Embryonic facial prominence (tissue), 1 donor: ENCODE data around the gene CLEC19A.

Experiments used
- DNase-seq: peaks from one replicate; pipeline ENCODE4 v3.0.0-alpha.2; 2016; ENCODE audit errors: extremely low spot score

Gene CLEC19A

DNA sequence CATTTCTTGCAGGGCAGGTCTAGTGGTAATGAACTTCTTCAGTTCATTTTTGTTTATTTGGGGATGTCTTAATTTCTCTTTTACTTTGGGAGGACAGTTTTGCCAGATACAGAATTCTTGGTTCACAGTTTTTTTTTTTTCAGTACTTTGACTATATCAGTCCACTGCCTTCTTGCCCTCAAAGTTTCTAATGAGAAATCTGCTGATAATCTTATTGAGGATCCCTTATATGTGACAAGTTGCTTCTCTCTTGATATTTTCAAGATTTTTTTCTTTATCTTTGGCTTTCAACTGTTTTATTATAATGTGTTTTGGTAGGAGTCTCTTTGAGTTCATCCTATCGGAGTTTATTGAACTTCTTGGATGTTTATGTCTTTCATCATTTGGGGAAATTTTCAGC is 42.8 kb downstream of the CLEC19A start:
- DNase-seq, result no peak

DNA sequence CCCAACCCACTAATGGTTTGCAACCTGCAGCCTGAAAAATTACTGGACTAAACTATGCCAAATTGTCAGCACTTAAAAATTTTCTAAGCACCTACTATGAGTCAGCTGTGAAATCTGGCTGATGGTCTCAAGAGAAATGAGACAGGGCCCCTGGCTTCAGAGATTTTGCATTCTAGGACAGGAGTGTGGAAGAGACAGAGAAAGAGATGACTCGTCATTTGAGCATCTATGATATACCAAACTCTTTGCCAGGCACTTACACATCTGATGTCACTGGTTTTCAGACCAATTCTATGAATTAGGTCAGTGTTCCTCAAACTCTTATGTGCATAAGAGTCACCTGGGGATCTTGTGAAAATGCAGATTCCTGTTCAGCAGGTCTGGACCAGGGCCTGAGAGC is 44.4 kb downstream of the CLEC19A start:
- no peak for DNase-seq

DNA sequence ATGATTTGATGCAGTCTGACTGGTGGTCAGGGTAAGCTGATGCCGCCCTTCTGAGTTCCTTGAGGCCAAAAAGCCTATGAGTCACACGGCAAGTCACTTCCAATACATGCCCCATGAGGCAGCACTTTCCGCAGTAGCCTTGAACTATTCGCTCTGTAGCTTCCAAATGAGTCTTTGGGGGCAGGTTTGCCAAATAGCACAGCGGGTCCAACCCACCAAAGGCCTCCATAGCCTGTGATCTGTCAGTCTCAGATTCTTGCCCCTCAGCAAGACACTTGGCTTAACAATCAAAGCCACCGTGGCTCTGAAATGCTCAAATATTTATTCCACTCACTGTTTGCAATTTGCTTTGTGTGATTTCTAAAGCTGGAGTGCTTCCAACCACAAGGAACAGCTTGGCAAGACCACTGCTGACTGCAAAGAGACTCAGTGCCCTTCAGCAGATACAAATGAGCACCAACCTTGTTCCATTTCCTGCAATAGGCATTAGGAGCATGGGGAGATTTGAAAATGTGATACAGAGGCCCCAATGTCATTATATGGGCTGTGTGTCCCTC is 45.4 kb downstream of the CLEC19A start:
- DNase-seq, result no peak

DNA sequence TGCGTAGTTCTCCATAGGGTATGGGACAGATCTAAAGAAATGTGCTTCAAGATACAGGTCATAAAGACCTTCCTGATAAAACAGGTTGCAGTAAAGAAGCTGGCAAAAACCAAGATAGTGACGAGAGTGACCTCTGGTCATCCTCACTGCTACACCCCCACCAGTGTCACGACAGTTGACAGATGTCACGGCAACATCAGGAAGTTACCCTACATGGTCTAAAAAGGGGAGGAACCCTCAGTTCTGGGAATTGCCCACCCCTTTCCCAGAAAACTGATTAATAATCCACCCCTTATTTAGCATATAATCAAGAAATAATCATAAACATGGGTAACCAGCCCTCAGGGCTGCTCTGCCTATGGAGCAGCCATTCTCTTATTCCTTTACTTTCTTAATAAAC is 46.3 kb downstream of the CLEC19A start:
- DNase-seq, result no peak

DNA sequence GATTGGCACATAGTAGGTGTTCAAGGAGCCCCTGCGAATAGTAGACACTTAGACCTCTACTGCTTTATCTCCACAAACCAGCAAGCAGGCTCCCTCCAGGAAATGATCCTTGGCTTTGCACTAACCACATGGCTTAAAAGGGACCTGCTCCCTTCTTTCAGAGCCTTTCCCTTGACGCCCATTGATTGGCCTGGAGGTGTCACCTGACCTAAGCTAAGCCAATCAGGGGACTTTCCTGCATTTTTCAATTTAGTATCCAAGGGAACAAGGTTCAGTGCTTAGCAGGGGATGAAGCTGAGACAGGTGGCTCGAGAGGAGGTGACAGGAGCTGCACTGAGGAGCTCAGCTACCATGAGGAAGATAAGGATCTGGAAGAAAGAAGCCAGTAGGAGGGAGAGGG is 52.8 kb downstream of the CLEC19A start:
- DNase-seq, result no peak

DNA sequence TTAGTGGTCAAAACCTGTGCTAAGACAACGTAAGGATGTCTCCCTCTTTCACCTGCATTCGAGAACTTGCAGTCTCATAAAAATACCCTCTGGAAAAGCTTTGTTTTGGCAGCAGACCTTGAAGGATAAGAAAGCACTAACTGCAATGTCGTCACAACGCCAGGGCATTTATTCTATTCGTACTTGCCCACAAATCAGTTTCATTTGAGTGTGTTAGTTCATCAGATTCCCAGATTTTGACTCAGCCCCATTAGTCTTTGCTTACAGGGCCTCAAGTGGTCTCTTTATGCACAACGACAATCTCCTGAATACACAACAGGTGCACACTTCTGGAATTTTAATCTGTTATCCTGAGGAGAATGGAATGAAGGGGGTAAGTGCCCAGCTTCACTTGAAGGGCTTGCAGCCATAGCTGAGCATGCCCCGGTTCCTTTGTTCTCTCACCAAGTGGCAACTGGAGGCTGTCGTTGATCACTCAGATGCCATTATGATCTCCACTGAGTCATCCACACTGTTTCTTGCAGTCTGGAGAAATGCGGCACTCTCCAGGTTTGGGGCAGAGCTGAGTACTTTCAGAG is 58.8 kb downstream of the CLEC19A start:
- DNase-seq, result no peak

DNA sequence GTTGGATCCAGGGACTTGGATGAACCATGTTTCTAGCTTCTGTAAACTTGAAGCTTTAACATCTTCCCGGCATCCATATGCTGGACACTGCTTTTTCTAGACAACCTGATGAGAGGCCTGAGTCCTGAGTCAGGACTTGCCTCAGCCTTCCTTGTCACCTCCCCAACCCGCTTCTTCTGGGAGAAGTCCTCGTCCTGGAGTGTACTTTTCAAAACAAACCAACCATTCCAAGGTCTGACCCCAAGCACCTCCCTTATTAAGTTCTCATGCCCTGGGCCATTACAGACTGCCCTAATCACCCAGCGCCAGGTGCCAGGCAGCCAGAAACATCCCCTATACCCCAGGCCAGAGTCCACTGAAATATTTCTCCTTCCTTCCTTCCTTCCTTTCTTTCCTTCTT is 59.4 kb downstream of the CLEC19A start:
- DNase-seq, result no peak

DNA sequence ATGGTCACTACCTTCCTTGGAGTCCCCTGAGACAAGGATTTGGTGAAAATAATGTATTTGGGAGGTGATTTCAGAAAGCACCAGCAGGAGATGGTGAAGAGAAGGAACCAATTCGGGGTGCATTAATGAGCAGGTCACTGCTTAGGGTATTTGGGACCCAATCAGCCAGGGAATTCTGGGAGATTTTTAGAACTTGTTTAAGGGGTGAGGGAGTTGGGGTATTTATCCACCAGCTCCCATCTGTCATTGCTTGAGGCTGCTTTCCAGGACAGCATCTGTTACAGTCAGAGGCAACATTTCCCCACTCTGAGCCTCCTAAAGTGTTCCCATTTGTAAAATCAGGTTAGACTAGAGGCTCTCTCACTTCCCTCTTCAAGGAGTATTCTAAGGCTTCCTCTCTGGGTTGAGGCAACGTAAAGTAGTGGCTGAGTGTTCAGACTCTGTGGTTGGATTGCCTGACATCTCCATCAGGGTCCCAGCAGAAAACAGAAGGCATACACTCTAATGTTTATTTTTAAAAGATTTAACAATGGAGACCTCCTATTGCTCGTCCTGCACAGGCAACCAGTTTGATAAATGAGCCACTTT is 60.9 kb downstream of the CLEC19A start:
- DNase-seq, result no peak

DNA sequence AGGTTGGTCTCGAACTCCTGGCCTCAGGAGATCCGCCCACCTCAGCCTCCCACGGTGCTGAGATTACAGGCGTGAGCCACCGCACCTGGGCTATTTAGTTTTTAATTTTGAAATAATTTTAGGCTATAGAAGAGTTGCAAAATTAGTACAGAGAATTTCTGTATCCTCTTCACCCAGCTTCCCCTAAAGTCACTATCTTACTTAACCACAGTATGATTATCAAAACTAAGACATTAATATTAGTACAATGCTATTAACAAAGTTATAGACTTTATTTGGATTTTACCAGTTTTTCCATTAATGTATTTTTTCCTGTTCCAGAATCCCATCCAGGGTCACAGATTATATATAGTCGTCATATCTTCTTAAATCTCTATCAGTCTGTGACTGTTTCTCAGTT is 62.6 kb downstream of the CLEC19A start:
- no peak for DNase-seq

DNA sequence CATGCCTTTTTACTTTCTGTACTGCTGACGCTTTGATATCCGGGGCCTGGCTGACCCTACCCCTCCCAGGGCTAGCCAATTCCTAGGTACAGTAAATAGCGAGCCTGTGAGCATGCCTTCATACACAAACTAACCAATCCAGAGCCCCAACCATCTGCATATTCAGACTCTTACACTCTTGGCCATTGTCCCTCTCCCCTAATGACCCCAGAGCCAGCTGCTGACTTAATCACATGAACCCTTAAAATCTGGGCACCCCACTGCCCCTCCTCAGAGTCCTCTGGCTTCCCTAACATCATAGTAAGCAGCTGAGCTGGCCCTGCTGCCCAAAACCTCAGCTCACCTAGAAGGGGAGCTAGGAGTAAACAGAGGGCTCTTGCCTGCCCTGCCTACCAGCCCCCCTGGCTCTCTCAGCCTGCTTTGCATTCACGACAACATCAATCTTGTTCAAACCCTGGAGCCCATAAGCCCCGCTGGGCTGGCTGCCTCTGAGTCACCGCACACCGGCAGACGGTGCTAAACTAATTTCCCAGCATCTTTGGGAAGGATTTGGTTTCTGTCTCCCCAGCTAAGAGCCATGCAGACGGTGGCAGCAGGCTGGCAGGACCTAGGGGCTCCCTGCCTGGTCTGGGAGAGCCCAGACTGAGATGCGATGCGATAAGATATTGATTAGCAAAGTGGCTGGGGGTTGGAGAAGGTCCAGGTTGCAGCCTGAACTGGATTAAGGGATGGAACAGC is 63.2 kb downstream of the CLEC19A start:
- DNase-seq, result no peak

DNA sequence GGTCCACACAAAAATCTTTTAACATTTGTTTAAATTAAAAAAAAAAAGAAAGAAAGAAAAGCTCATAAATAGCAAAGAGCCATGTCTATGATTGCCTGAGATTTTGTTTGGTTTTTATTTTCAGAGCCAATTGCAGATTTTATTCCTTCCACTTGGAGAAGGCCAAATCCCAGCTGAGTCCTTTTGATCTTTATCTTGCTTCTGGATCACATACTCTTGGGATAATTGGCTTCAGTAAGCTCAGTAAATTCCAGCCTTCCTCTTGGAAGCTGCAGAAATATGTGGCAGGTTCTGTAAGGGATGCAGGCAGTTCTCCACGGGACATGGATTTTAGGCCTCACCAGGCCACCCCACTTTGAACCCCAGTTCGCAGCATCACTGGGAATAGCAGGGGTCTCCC is 68.8 kb downstream of the CLEC19A start:
- DNase-seq, result no peak

DNA sequence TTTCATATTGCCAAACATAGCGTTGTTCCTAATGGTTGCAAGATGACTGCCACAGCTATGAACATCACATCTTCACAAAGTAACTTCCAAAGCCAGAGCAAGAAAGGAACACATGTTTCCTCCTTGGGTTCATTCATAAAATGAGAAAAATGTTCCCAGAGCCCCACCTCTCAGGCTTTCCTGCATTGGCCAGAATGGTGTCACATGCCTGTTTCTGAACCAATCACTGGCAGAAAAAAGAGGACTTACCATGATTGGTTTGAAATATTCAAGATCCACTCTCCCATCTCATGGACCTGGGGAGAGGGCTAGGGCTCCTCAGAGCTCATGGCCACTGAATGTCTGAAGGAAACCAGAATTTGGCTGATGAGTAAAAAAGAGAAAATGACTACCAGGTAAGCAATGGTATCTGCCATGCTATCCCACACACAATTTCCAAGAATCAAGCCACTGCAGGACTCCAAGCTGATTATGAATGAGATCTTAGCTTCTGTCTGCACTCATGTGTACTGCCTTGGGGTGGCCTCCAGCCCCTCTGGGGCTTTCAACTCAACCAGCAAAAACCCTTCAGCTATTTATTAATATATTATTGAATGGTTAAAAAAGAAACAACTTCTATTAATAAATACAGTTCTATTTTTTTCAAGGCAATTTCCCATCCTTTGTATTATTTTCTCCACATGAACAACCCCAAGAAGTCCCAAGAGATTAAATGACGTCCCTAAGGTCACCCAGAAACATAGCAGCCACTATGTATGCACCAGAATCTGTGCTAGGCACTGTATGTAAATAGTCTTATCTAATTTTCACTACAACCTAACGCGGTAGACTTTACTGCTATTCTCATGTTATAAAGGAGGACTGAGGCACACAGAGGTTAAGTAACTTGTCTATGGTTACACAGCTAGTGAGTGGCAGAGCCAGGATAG is 70.8 kb downstream of the CLEC19A start:
- DNase-seq, result no peak

DNA sequence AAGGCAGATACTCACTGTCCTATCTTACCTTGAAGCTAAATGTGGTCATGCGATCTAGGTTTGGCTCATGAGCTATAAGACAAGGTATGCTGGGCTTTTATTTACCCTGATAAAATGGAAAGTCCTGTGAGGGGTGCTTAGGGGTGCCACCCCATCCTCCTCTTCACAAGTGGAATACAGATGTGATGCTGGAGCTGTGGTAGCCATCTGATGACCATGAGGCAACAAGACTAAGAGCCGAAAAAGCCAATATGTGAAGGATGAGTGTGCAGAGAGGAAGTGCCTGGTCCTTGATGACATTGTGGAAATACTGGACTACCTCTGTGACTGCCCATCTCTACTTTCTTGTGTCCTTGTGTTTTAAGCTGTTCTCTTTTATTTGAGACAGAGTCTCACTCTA is 74.0 kb downstream of the CLEC19A start:
- no peak for DNase-seq
